Measurements from ENCODE around the gene EZR. TPM values are rescaled to one million over a fixed set of nuclear protein-coding genes. Genes with fewer than 3 reads are reported as not detected.
A peak's percentile ranks its signal among the peaks of the same experiment; 100 is the strongest.

EZR gene
- total and polyA plus RNA-seq, 9 of the 15 experiments (the other 6 are each of a cell fraction or from before 2014, with no cell fraction given) = 36.5 to 162 (median 104) TPM

GRCh38 chr6:158818581-158819212, 471 bp downstream of the EZR start:
- intact Hi-C loops (cut with micrococcal nuclease) = no loop called here
- no peaks in the 10 kb centered on the region for H3K27me3 ChIP-seq (ENCODE audit: control insufficient read depth in 2 of 2, insufficient read depth in 2 of 2, low read length in 2 of 2)
- peak overlapping the region; percentile 76 for H3K4me3 ChIP-seq
- in situ Hi-C loops (cut with MboI) = no loop called here
- 0% methylated on average over 13 of the region's 63 CpGs for WGBS (ENCODE audit: insufficient coverage, low coverage, missing lambda C conversion rate)
- H3K9me3 ChIP-seq (replicated peaks; ENCODE audit: control insufficient read depth, insufficient read depth, low read depth, low read length) = no peaks in the 10 kb centered on the region
- H3K9ac ChIP-seq (ENCODE audit: insufficient read depth in 1 of 2, low read depth in 2 of 2, low read length in 2 of 2) = peak overlapping the region; percentile 69 to 97
- ATAC-seq = peak; percentile 37
- peaks cover 10% of the 10 kb centered on the region for H3K9me1 ChIP-seq (ENCODE audit: control insufficient read depth, insufficient read depth, low read length)
- no TSS peak for BruUV-seq (replicated peaks)
- H3K4me2 ChIP-seq (ENCODE audit: insufficient read depth, low read length) = peak overlapping the region; percentile 73; the same call in 1 of the 2 replicates
- H4K20me1 ChIP-seq (replicated peaks; ENCODE audit: control insufficient read depth, insufficient read depth, low read length) = peaks cover 37% of the 10 kb centered on the region
- H3K4me1 ChIP-seq (replicated peaks in 1 of 2; ENCODE audit: control insufficient read depth in 2 of 2, insufficient read depth in 2 of 2, low read length in 2 of 2) = peaks cover 42% of the 10 kb centered on the region in 2 experiments
- POLR2A ChIA-PET = interaction anchor here (0.6 to 1.3 kb wide), 6 partner anchors 18 to 908 kb away, joined by 3 to 4 read pairs (median 4); partner anchors contain the start of gene RSPH3
- H3K36me3 ChIP-seq (ENCODE audit: control insufficient read depth, insufficient read depth, low read length) = peaks cover 35% of the 10 kb centered on the region
- peak overlapping the region; percentile 29; the same call in 1 of the 2 replicates for H2AFZ ChIP-seq (ENCODE audit: low read depth, low read length)
- peak; percentile 63 to 73 (median 72) for DNase-seq (ENCODE audit: extremely low read depth in 1 of 4, low spot score in 3 of 4)
- H3K79me2 ChIP-seq (ENCODE audit: control insufficient read depth, insufficient read depth, low read length) = peaks cover 49% of the 10 kb centered on the region
- FAIRE-seq = no peak
- CTCF ChIA-PET (ENCODE audit: low intra/inter-chr PET ratio) = no interaction called here
- peak overlapping the region; percentile 87 for H3K27ac ChIP-seq (ENCODE audit: extremely low read depth, low read depth, low read length)
- TF ChIP-seq CHD1 (IDR thresholded peaks at IDR 0.05; ENCODE audit: low read length) (peak; percentile 91), RBFOX2 (IDR thresholded peaks at IDR 0.05; ENCODE audit: low read depth, low read length) (peak; percentile 78; the same call in 1 of the 2 replicates), RFX1 (IDR thresholded peaks at IDR 0.05) (peak; percentile 44; the same call in 1 of the 2 replicates), SAP30 (IDR thresholded peaks at IDR 0.05; ENCODE audit: borderline replicate concordance, insufficient read depth, low read depth, low read length, poor library complexity, severe bottlenecking) (peak; percentile 36), USF2 (CRISPR knock-in tag; IDR thresholded peaks at IDR 0.05) (no peak), KLF13 (tag; IDR thresholded peaks at IDR 0.05; ENCODE audit: borderline replicate concordance, low read depth) (no peak), ZNF41 (CRISPR knock-in tag; conservative IDR thresholded peaks at IDR 0.05) (no peak), COPS2 (conservative IDR thresholded peaks at IDR 0.05) (no peak), HLTF (IDR thresholded peaks at IDR 0.05) (no peak), ZBTB7A (IDR thresholded peaks at IDR 0.05; ENCODE audit: borderline replicate concordance, control insufficient read depth, low read depth, low read length) (0 out of 2 replicates have a peak, but pooled peaks have one; percentile 60)
- TF ChIP-seq, protein P1, sequence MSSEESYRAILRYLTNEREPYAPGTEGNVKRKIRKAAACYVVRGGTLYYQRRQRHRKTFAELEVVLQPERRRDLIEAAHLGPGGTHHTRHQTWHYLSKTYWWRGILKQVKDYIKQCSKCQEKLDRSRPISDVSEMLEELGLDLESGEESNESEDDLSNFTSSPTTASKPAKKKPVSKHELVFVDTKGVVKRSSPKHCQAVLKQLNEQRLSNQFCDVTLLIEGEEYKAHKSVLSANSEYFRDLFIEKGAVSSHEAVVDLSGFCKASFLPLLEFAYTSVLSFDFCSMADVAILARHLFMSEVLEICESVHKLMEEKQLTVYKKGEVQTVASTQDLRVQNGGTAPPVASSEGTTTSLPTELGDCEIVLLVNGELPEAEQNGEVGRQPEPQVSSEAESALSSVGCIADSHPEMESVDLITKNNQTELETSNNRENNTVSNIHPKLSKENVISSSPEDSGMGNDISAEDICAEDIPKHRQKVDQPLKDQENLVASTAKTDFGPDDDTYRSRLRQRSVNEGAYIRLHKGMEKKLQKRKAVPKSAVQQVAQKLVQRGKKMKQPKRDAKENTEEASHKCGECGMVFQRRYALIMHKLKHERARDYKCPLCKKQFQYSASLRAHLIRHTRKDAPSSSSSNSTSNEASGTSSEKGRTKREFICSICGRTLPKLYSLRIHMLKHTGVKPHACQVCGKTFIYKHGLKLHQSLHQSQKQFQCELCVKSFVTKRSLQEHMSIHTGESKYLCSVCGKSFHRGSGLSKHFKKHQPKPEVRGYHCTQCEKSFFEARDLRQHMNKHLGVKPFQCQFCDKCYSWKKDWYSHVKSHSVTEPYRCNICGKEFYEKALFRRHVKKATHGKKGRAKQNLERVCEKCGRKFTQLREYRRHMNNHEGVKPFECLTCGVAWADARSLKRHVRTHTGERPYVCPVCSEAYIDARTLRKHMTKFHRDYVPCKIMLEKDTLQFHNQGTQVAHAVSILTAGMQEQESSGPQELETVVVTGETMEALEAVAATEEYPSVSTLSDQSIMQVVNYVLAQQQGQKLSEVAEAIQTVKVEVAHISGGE (CRISPR knock-in tag; IDR thresholded peaks at IDR 0.05) = 0 out of 6 replicates have a peak, but pooled peaks of 1 of the 3 experiments have one; percentile 12
